NCI-H1694 treated with DMSO at 0.1 percent for 48 hours (cell line): ENCODE results near the gene A3GALT2.

Source experiments
- DNase-seq: peaks from one replicate; lab custom pipeline; 2025; lab: John Stamatoyannopoulos, UW

The A3GALT2 gene

GRCh38 chr1:33331444-33332356 lies 10.8 kb upstream of the A3GALT2 start:
- no peak for DNase-seq

GRCh38 chr1:33330906-33331305 lies 10.0 kb upstream of the A3GALT2 start:
- no peak for DNase-seq

GRCh38 chr1:33330361-33330890 lies 9.5 kb upstream of the A3GALT2 start:
- no peak for DNase-seq

- DNase-seq = no peak
Observed at GRCh38 chr1:33329600-33330305, 8.9 kb upstream of the A3GALT2 start.

DNA sequence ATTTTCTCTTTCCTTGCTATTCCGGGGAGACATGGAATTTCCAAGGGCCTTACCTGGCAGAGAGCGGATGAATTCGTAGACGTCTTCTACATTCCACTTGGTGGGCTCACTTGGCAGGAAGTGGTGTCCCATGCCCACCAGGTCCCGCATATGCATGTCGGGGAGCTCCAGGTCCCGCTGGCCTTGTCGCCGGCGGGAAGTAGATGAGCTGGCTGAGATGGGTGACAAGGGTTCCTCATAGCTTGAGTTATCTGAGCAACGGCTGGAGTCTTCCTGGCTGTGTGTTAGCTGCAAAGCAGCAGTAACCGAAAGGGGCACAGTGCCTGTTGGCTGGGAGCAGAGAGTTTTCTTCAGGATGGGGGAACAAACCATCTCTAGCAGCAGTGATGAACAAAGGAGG lies 7.9 kb upstream of the A3GALT2 start:
- DNase-seq = no peak

DNA sequence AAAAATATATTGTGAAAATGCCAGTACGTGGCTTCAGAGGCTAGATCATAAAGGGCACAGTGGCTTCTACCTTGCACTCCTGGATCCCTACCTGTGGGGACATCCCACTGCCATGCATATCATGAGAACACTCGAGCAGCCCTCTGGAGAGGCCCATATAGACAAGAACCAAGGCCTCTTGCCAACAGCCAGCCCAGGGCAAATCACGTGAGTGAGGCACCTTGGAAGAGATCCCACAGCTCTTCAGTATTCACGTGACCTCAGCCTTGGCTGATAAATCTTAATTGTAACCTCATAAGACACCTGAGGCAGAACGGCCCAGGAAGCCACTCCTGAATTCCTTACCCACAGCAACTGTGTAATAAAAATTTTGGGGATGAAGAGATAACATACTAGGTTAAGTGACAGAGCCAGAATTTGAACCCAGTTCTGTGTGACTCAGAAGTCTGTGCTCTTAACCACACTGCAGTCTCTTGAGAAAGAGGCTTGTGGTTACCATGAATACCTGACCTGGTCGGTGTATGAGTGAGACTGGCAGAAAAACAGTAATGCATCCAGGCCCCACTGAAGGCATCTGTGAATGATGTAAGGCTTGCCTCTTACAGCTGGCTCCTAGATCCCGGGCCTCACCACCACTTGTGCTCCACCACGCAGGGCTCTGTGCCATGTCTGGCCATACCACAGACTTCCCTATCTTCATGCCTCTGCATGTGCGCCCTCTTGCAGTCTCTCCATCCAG lies 6.9 kb upstream of the A3GALT2 start:
- no peak for DNase-seq

DNA sequence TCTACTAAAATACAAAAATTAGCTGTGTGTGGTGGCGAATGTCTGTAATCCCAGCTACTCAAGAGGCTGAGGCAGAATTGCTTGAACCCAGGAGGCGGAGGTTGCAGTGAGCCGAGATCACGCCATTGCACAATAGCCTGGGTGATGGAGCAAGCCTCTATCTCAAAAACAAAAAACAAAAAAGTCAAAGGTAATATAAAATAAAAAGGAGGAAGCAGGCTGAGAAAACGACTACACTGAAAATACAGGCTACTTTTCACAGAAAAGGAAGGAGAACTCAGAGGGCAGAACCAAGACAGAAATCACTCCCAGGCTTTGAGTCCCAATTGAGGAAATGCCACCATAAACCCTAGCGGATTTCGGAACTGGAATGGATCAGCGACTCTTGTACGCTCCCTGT lies 5.9 kb upstream of the A3GALT2 start:
- no peak for DNase-seq

DNA sequence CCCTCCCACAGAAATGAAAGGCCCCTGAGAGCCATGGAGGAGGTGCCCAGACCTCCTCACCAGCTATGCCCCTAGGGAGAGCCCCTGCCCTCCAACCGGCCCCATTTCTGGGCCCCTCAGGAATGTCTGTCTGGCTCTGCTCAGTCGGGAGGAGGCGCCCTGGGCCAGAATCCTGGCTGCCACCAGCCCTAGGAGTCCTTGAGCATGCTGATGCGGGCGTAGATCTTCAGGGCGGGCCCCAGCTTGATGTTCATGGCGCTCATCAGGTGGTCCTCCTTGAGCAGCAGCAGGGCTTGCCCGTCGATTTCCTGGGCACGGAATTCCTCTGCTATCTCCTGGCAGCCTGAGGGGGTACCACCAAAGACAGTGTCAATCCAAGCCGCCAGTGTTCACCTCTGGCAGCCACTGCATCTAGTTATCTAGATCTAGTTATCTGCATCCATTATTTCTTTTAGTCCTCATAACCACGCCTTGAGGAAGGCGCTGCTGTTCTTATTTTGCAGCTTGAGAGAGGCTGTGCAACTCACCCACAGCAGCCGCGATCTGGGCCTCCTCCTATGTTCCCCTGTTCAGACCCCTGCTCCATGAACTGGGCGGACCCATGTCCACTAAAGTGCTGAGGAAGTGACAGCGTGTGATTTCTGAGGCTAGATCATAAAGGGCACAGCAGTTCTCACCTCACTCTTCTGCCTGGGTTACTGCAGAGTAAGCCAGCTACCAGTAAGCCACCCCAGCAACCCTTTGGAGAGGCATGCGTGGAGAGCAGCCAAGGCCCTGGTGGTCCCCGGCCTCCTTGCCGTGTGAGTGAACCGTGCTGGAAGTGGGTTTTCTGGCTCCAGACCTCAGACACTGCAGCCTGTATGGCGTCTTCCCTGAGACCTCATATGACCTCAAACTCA lies 4.0 kb upstream of the A3GALT2 start:
- no peak for DNase-seq

GRCh38 chr1:33323663-33324477 lies 3.0 kb upstream of the A3GALT2 start:
- no peak for DNase-seq

DNA sequence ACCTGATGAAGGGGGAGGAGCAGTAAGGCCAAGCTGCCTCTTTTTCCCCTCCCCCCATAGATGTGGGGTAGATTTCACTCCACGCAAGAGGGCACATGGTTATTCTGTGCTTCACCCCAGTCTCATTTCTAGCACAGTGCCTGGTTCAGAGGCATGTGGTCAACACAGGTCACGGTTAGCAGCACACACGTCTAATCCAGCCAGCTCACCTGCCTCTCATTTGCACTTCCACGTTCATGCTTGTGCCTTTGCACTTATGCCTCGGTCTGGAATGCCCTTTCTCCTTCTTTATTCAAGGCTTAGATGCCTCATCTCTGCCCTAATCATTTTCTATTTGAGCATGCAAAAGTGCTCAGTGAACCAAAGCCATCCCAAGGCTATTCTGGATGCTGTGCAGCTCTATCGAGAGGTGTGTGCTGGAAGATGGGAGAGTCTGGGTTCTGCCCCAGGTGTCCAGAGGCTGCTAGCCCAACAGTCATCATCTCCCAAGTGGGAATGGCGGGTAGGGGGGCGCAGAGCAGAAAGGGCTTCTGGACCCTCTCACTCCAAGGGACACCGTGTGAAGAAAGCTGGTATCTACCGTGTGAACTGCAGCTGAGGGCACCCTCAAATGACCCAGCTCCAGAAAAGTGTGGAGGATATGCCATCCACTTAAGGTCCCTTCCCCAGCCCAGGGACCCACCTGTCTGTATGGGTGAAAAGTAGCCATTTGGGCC lies 2.1 kb upstream of the A3GALT2 start:
- DNase-seq = no peak

GRCh38 chr1:33322109-33322508 lies 1.2 kb upstream of the A3GALT2 start:
- no peak for DNase-seq

- no peak for DNase-seq
Observed at GRCh38 chr1:33321178-33321577, 280 bp upstream of the A3GALT2 start.

DNA sequence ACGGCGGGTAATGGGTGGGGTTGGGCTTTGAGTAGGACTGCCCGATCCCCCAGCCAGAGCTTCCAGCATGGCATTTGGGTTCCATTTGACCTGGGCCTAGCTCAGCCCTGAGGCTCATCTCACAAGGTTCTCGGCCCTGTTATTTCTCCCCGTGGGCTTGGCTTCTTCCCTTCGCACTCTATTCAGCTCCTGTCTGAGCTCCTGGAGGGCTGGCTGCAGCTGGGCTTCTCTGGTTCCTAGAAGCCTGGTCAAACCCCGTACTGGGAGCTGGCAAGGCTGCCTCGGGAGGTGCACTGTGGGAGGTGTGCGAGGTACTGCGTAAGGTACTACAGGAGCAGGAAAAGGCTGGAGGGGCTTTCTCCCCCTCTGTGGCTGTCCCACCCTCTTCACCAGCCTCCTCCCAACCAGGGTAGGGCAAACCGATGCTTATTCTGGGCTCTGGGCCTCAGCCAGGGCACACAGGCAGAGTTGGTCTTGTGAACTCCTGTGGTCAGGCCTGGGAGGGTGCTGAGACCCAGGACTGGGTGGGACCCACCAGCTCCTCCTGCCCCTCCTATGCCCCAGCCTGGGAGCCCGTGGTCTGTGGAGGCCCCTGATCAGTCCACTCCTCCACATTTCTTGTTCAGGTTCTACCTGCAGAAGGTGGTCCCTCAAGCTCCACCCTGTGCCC lies 814 bp downstream of the A3GALT2 start:
- DNase-seq = no peak

DNA sequence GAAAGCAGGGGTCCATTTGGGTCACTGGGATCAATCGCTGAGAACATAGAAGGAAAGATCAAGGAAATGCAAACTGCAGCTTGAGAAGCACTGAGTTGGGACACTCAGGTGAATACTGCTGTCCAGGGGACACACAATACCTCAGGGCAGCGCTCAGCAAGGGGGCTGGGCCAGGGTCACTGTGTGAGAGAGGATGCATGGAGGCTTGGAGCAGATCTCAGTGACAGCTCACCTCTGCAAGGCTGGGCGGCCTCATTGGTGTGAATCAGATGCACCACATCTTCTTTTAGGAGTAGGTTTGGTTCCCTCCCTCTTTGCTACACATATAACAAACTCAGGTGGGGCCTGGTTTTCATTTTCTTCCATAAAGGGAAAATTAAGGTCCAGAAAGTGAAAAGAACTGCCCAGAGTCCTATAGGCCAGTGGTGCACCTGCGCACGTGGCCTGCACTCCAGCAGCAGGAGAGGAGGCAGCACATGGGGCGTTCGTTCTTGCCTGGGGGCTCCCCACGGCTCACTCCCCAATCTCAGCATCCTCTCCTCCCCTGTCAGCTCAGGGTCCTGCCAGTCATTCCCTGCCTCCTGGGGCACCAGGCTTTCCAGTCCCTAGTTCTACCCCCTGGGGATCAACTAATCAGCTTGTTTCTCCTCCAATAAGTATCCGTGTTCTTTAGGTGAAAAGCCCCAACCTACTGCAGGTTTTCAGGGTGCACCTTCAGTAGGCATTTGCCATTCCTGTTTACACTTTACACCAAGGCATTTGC lies 1.5 kb downstream of the A3GALT2 start:
- no peak for DNase-seq

- no peak for DNase-seq
Observed at GRCh38 chr1:33317946-33318345, 3.0 kb downstream of the A3GALT2 start.

DNA sequence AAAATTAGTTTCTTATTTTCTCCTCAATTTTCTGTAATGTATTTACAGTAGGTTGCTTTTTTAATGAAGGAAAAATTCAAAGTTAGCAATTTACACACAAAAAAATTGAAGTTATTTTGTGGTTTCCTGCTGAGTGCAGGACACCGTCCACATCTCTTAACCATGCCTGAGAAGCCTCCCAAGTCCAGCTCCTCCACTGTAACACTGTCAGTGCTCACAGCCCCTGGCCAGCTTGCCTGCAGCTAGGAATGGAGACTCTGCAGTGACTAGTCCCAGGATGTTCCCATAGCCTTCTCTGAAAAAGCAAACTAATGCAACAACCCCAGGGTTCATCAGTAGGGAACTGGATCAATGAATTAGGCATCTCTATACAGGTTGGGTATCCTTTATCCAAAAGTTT lies 3.5 kb downstream of the A3GALT2 start:
- DNase-seq = no peak

- no peak for DNase-seq
Observed at GRCh38 chr1:33316601-33317000, 4.3 kb downstream of the A3GALT2 start.

GRCh38 chr1:33314416-33314815 lies 6.5 kb downstream of the A3GALT2 start:
- no peak for DNase-seq

GRCh38 chr1:33312413-33312749 lies 8.5 kb downstream of the A3GALT2 start:
- no peak for DNase-seq
